SU-DHL-6 (cell line): ENCODE measurements around the gene FNDC11.

Source experiments
- H2AFZ ChIP-seq: fragments of 200-600 bp; sonication (generic); 2 replicates; pipeline ENCODE4 v1.6.1; 2014; ENCODE audit warnings: low read depth, mild to moderate bottlenecking, moderate library complexity, mixed read lengths, antibody characterized with exemption, low read length; ENCODE audit not compliant: severe bottlenecking
- H3F3A ChIP-seq: fragments of 200-600 bp; shearing (Covaris generic); 2 replicates; pipeline ENCODE4 v1.6.0; 2016; ENCODE audit warnings: antibody characterized with exemption, mild to moderate bottlenecking; ENCODE audit not compliant: insufficient read depth
- H3K27ac ChIP-seq: fragments of 200-600 bp; sonication (generic); 2 replicates; pipeline ENCODE4 v1.5.1; 2016; ENCODE audit warnings: low read depth, mild to moderate bottlenecking, low read length, moderate library complexity, mixed read lengths
- H3K27me3 ChIP-seq: fragments of 200-600 bp; sonication (generic), shearing (Covaris generic); 2 replicates; pipeline ENCODE4 v1.6.0; 2014; ENCODE audit warnings: mild to moderate bottlenecking, low read length
- H3K36me3 ChIP-seq: fragments of 200-600 bp; sonication (generic); 2 replicates; pipeline ENCODE4 v1.6.1; 2014; ENCODE audit warnings: mild to moderate bottlenecking, low read length, mixed read lengths
- H3K4me2 ChIP-seq: fragments of 300-600, 200-600 bp; shearing (Covaris generic), sonication (generic); 2 replicates; pipeline ENCODE4 v1.6.0; 2014; ENCODE audit warnings: low read length, low read depth, mild to moderate bottlenecking; ENCODE audit not compliant: poor library complexity, severe bottlenecking
- H3K4me3 ChIP-seq: fragments of 200-600 bp; sonication (generic); 2 replicates; pipeline ENCODE4 v1.5.1; 2014; ENCODE audit warnings: antibody characterized with exemption, low read length, mild to moderate bottlenecking, mixed read lengths; ENCODE audit not compliant: insufficient read depth, poor library complexity, severe bottlenecking
- H3K79me2 ChIP-seq: fragments of 200-600 bp; sonication (generic); 2 replicates; pipeline ENCODE4 v1.6.1; 2014; ENCODE audit warnings: mild to moderate bottlenecking, low read length, moderate library complexity; ENCODE audit not compliant: insufficient read depth
- H3K9ac ChIP-seq: fragments of 200-600 bp; sonication (generic); 2 replicates; pipeline ENCODE4 v1.7.0; 2014; ENCODE audit warnings: mild to moderate bottlenecking, low read length
- H3K9me2 ChIP-seq: fragments of 200-600 bp; sonication (generic); replicated peaks from 2 replicates; pipeline ENCODE4 v1.6.1; 2014; ENCODE audit warnings: low read length; ENCODE audit not compliant: insufficient read depth
- H3K9me3 ChIP-seq: fragments of 200-600 bp; sonication (generic); 2 replicates; pipeline ENCODE4 v1.6.1; 2014; ENCODE audit warnings: low read length, mixed read lengths; ENCODE audit not compliant: insufficient read depth
- H4K20me1 ChIP-seq: fragments of 200-600 bp; sonication (generic); 2 replicates; pipeline ENCODE4 v1.6.1; 2014; ENCODE audit warnings: low read depth, mild to moderate bottlenecking, antibody characterized with exemption, low read length, moderate library complexity, mixed read lengths
- CTCF ChIP-seq: fragments of 200-600 bp; sonication (generic); IDR thresholded peaks from one replicate; pipeline ENCODE4 v1.5.1; 2017; ENCODE audit warnings: antibody characterized with exemption, mild to moderate bottlenecking, low read length, moderate library complexity; ENCODE audit not compliant: insufficient read depth, poor library complexity, severe bottlenecking
- EZH2phosphoT487 ChIP-seq: fragments of 200-600 bp; sonication (generic), shearing (Covaris generic); conservative IDR thresholded peaks from 2 replicates; pipeline ENCODE4 v1.6.1; 2018; ENCODE audit warnings: mild to moderate bottlenecking, antibody characterized with exemption, low read length, moderate library complexity, mixed read lengths

The FNDC11 gene

GRCh38 chr20:63539441-63540370 lies 14.3 kb upstream of the FNDC11 start:
- H3K27me3 ChIP-seq: no peaks in the 10 kb centered on the region
- H3K4me3 ChIP-seq: no peak overlapping the region
- H3F3A ChIP-seq: no peaks in the 10 kb centered on the region
- no peak overlapping the region for H2AFZ ChIP-seq
- H3K27ac ChIP-seq: no peak overlapping the region
- TF ChIP-seq CTCF (no peak), EZH2phosphoT487 (no peak)
- H3K4me2 ChIP-seq: no peak overlapping the region
- no peaks in the 10 kb centered on the region for H3K36me3 ChIP-seq
- no peaks in the 10 kb centered on the region for H4K20me1 ChIP-seq
- H3K9me3 ChIP-seq: no peaks in the 10 kb centered on the region
- no peaks in the 10 kb centered on the region for H3K79me2 ChIP-seq
- no peak overlapping the region for H3K9ac ChIP-seq
- H3K9me2 ChIP-seq: no peaks in the 10 kb centered on the region

GRCh38 chr20:63540417-63541186 lies 13.4 kb upstream of the FNDC11 start:
- no peak overlapping the region for H3K4me2 ChIP-seq

GRCh38 chr20:63541371-63541770 lies 12.6 kb upstream of the FNDC11 start:
- Histone ChIP-seq H3K36me3 (no peaks in the 10 kb centered on the region), H3K79me2 (no peaks in the 10 kb centered on the region), H3K9ac (no peak overlapping the region), H3K9me2 (no peaks in the 10 kb centered on the region), H2AFZ (no peak overlapping the region), H3F3A (no peaks in the 10 kb centered on the region), H3K9me3 (no peaks in the 10 kb centered on the region), H3K4me2 (no peak overlapping the region), H3K27me3 (no peaks in the 10 kb centered on the region), H3K27ac (no peak overlapping the region), H4K20me1 (no peaks in the 10 kb centered on the region), H3K4me3 (no peak overlapping the region)
- TF ChIP-seq EZH2phosphoT487: no peak
- TF ChIP-seq CTCF: no peak

More at GRCh38 chr20:63540417-63541186, 13.4 kb upstream of the FNDC11 start:
- H3F3A ChIP-seq: no peaks in the 10 kb centered on the region
- no peak overlapping the region for H3K9ac ChIP-seq
- H4K20me1 ChIP-seq: no peaks in the 10 kb centered on the region
- no peaks in the 10 kb centered on the region for H3K36me3 ChIP-seq
- H3K27me3 ChIP-seq: no peaks in the 10 kb centered on the region
- no peaks in the 10 kb centered on the region for H3K79me2 ChIP-seq
- no peak overlapping the region for H3K27ac ChIP-seq
- TF ChIP-seq EZH2phosphoT487: no peak
- no peak for TF ChIP-seq CTCF
- no peak overlapping the region for H2AFZ ChIP-seq
- no peaks in the 10 kb centered on the region for H3K9me2 ChIP-seq
- H3K4me3 ChIP-seq: no peak overlapping the region
- H3K9me3 ChIP-seq: no peaks in the 10 kb centered on the region
